ENCODE results near the gene CDH24. TPM values are rescaled to one million over a fixed set of nuclear protein-coding genes. Genes with fewer than 3 reads are reported as not detected.

CDH24 gene
- total and polyA plus RNA-seq, 2 of the 8 experiments (the other 6 are each of a cell fraction or from before 2014, with no cell fraction given), result 18.1 to 27.6 TPM

- no peak for TF ChIP-seq BCL11A (IDR thresholded peaks at IDR 0.05; ENCODE audit: low read depth in 2 of 2, low read length in 2 of 2)
Observed at GRCh38 chr14:23013054-23013748, 44.1 kb downstream of the CDH24 start (continued).

All from H1 (cell line).